Pancreas (tissue), 10 donors: Measurements from ENCODE around the gene CUL3. TPM values are rescaled to one million over a fixed set of nuclear protein-coding genes. Genes with fewer than 3 reads are reported as not detected.

ENCODE experiments used
- ATAC-seq, 4 donors: fragments of 200-7000 bp; cut with Tn5 transposase; one replicate each; pipeline versions ENCODE4 v1.8.0 to v1.9.1; 2020; ENCODE audit warnings: mild to moderate bottlenecking in 4 of 4, moderate library complexity in 4 of 4
- DNase-seq, 6 donors: peaks; one replicate each; pipeline ENCODE4 v3.0.0-alpha.2; 2020
- FAIRE-seq: peaks from 2 replicates; lab custom pipeline; 2012; peaks lifted over from hg19 to GRCh38; lab: Jason Lieb, UNC
- H3K27ac ChIP-seq, 4 donors: fragments of 200-600 bp; sonication (generic); 1 replicate in 3 of 4; 2 replicates in 1 of 4; pipeline versions ENCODE4 v1.5.0 to v1.8.0; 2020
- H3K27me3 ChIP-seq, 4 donors: fragments of 200-600 bp; one replicate each; pipeline ENCODE4 v1.8.0; 2021
- H3K36me3 ChIP-seq, 3 donors: fragments of 200-600 bp; sonication (generic) in 1 of 3; one replicate each; pipeline versions ENCODE4 v1.5.0 to v1.8.0; 2020 to 2021
- H3K4me1 ChIP-seq, 3 donors: fragments of 200-600 bp; one replicate each; pipeline ENCODE4 v1.8.0; 2021
- H3K4me3 ChIP-seq, 4 donors: fragments of 200-600 bp; sonication (generic) in 2 of 4; one replicate each; pipeline versions ENCODE4 v1.5.0 to v1.8.0; 2020 to 2021
- H3K9me3 ChIP-seq, 4 donors: fragments of 200-600 bp; one replicate each; pipeline ENCODE4 v1.8.0; 2021
- WGBS, 2 donors: extraction: QIAGEN DNeasy Blood & Tissue Kit; methylation state at CpG; one replicate each; pipeline ENCODE4 v1.1.7; 2013; 5-methylcytosine and 5-hydroxymethylcytosine counted together
- intact Hi-C, 3 donors: fragments of 100-400 bp; cut with DNase I; formaldehyde crosslinking; loops; one replicate each; pipeline versions ENCODE4 v1.11.1 to v1.14.2; 2022
- polyA plus RNA-seq, 2 donors: library from polyadenylated mRNA; stranded (reverse); fragments of 200-250 nt; gene quantifications; one replicate each; pipeline ENCODE4 v1.2.3, GENCODE V29; 2013
- total RNA-seq, 6 donors: library from RNA; stranded (reverse); fragmentation: NEBNext Ultra II Directional in 4 of 6; extraction: Animal tissue kit (Norgen Biotek cat#: 25700) in 4 of 6; gene quantifications; one replicate each; pipeline versions ENCODE4 v1.2.1 to v1.2.4, GENCODE V29; 2021 to 2023
- TF ChIP-seq, protein P1 (sequence below), 4 donors: fragments of 200-600 bp; sonication (generic) in 3 of 4; IDR thresholded peaks; one replicate each; pipeline versions ENCODE4 v1.5.0 to v1.8.0; 2021; ENCODE audit warnings: antibody characterized with exemption in 4 of 4
- donor health status: healthy with polysubstance abuse.
- donor health status: DM: no; HTN: no; CAD: no; lungs with moderate emphysema.
- donor health status: DM: no; HTN: no; CAD: no.
- donor health status: control.
- donor health status: control.
- donor health status: Bipolar disorder and iron deficiency.
- donor health status: DM: yes; HTN: yes; CAD: no.
- donor health status: DM: no; HTN: no; CAD: no.
- donor health status: DM: no; HTN: no; CAD: no.
- donor health status: DM: yes; HTN: yes; CAD: no.

Gene CUL3
- total and polyA plus RNA-seq, 8 donors, result 32.2 to 49.5 (median 37.6) TPM

DNA sequence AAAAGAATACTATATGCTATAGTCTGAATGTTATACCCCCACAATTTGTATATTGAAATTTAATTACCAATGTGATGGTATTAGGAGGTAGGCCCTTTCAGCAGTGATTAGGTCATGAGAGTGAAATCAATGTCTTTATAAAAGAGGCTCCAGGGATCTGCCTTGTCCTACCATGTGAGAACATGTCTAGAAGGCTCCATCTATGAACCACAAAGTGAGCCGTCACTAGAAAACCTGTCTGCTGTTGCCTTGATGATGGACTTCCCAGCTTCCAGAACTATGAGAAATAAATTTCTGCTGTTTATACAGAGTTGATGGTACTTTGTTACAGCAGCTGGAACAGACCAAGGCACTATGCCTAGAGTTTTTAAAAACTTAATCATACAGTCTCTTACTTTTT, 136.9 kb downstream of the CUL3 start:
- ATAC-seq (no peak), FAIRE-seq (no peak)
- TF ChIP-seq, protein P1, sequence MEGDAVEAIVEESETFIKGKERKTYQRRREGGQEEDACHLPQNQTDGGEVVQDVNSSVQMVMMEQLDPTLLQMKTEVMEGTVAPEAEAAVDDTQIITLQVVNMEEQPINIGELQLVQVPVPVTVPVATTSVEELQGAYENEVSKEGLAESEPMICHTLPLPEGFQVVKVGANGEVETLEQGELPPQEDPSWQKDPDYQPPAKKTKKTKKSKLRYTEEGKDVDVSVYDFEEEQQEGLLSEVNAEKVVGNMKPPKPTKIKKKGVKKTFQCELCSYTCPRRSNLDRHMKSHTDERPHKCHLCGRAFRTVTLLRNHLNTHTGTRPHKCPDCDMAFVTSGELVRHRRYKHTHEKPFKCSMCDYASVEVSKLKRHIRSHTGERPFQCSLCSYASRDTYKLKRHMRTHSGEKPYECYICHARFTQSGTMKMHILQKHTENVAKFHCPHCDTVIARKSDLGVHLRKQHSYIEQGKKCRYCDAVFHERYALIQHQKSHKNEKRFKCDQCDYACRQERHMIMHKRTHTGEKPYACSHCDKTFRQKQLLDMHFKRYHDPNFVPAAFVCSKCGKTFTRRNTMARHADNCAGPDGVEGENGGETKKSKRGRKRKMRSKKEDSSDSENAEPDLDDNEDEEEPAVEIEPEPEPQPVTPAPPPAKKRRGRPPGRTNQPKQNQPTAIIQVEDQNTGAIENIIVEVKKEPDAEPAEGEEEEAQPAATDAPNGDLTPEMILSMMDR (IDR thresholded peaks at IDR 0.05), result no peak

DNA sequence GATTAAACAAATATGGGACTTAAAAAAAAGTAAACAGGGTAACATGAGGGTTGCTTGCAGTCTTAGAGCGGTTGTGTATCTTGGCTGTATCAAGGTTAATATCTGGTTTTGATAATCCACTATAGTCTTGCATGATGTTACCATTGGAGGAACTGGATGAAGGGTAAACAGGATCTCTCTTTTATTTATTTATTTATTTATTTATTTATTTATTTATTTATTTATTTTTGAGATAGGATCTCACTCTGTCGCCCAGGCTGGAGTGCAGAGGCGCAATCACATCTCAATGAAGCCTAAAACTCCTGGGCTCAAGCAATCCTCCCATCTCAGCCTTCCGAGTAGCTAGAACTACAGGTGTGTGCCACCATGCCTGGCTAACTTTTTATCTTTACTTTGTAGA, 140.4 kb downstream of the CUL3 start:
- 91 to 93% methylated on average over 4 of the region's 4 CpGs for WGBS, 2 donors
- FAIRE-seq (no peak), DNase-seq (no peak), ATAC-seq (no peak)
- peaks cover 0 to 4% (median 3%) of the 10 kb centered on the region in 3 donors for H3K4me1 ChIP-seq
- intact Hi-C loops, result no loop called here
- no peak overlapping the region for H3K4me3 ChIP-seq
- no peaks in the 10 kb centered on the region for H3K27me3 ChIP-seq
- TF ChIP-seq, protein P1 (IDR thresholded peaks at IDR 0.05), result no peak
- H3K9me3 ChIP-seq, result no peaks in the 10 kb centered on the region
- H3K36me3 ChIP-seq, result no peaks in the 10 kb centered on the region
- no peak overlapping the region for H3K27ac ChIP-seq

More for the DNA sequence above, 136.9 kb downstream of the CUL3 start:
- no peaks in the 10 kb centered on the region for H3K27me3 ChIP-seq
- no peak overlapping the region for H3K27ac ChIP-seq
- DNase-seq, result no peak
- intact Hi-C loops, result no loop called here
- no peak overlapping the region for H3K4me3 ChIP-seq
- H3K4me1 ChIP-seq, result peaks cover 0 to 4% (median 3%) of the 10 kb centered on the region in 3 donors
- H3K36me3 ChIP-seq, result no peaks in the 10 kb centered on the region
- 93 to 94% methylated on average over 1 of the region's 1 CpG for WGBS, 2 donors
- H3K9me3 ChIP-seq, result no peaks in the 10 kb centered on the region

DNA sequence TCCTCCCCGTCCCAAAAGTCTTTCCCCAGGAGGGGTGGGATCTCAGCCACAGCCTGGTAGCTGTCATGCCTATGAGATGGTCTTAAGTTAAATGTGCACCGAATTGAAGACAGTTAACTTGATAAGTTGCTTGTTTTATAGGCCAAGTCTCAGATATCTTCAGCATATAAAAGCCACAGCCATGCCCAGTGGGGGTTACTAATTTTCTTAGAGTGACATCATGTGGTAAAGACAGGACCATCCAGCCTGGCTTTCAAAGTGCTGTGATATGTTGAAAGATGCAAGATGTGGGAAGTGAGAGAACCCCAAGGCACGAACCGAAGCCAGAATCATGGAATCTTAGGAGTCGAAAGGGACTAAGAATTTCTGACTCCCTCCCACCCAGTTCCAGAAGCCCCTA, 141.1 kb downstream of the CUL3 start:
- Histone ChIP-seq H3K4me3 (no peak overlapping the region), H3K9me3 (no peaks in the 10 kb centered on the region), H3K27ac (no peak overlapping the region), H3K36me3 (no peaks in the 10 kb centered on the region), H3K27me3 (no peaks in the 10 kb centered on the region), H3K4me1 (no peaks in the 10 kb centered on the region)
- intact Hi-C loops, result no loop called here
- WGBS, 2 donors, result 77 to 82% methylated on average over 5 of the region's 5 CpGs
- DNase-seq, result no peak
- no peak for FAIRE-seq
- TF ChIP-seq, protein P1 (IDR thresholded peaks at IDR 0.05), result no peak
- ATAC-seq, result no peak

DNA sequence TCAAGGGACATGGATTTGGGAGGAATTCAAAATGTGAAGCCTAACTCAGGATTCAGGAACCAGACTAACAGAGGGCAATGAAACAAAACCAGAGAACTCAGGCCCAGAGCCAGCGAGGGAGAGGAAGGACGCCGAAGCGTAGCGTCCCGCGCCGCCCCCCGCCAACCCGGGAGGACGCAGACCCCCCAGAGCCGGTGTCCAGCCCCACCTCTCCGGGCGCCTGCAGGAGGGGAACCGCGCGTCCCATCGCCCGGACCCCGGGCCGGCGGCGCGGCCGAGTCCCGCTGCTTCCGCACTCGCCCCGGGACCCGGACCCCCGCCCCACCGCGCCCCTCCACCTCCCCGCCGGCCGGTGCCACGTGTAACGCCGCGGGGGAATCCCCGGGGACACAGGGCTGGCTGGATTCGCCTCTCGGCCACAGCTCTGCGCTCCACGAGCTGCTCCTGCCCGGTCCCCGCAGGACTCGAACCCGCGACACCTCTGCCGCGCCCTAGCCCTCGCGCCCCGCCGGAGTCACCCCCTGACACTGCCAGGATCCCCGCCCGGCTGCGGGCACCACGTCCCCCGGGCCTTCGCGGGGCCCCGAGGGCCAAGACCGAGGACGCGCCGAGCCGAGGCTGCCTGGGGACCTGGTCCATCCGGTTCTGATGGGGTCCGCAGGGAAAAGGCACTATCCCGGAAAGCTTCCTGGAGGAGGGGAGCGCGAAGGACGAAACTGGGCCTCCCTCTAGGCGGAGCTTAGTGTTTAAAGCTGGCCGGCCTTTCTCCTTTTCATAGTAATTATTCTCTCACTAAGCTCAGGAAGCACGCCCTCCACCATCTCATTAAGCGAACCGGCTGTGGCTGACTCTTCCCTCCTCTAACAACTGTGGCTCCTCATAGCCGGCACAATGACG, 142.8 kb downstream of the CUL3 start:
- Histone ChIP-seq H3K27me3 (no peaks in the 10 kb centered on the region), H3K9me3 (no peaks in the 10 kb centered on the region), H3K4me3 (peak overlapping the region; percentile 29 to 66 (median 40)), H3K36me3 (no peaks in the 10 kb centered on the region), H3K4me1 (no peaks in the 10 kb centered on the region), H3K27ac (no peak overlapping the region)
- DNase-seq, result peak in 4 of 6 donors; percentile 12 to 78 (median 54)
- 3% methylated on average over 57 to 82 of the region's 82 CpGs for WGBS, 2 donors
- TF ChIP-seq, protein P1 (IDR thresholded peaks at IDR 0.05), result no peak
- intact Hi-C loops, result no loop called here
- ATAC-seq, result peak; percentile 59 to 83 (median 72)
- no peak for FAIRE-seq

DNA sequence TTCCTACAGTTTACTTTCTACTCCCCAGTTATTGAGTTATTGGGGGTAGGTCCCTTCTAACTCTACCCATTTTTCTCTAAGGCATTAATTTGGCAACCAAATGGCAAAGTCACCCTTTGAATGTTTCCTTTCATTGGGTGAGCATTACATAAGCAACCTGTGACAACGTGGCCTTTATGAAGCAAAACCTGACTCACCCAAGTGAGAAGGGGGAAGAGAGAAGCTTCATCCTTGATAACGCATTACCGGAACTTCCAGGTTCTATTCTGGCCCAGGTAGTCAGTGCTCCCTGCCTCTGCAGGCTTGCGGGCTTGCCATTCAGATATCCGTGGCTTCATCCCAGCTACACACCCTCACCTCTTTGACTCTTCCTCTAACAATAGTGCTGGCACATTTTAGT, 144.2 kb downstream of the CUL3 start:
- intact Hi-C loops, result no loop called here
- Histone ChIP-seq H3K4me3 (no peak overlapping the region), H3K36me3 (no peaks in the 10 kb centered on the region), H3K27me3 (no peaks in the 10 kb centered on the region), H3K27ac (no peak overlapping the region), H3K9me3 (no peaks in the 10 kb centered on the region), H3K4me1 (no peaks in the 10 kb centered on the region)
- WGBS, 2 donors, result 66% methylated on average over 5 of the region's 5 CpGs
- FAIRE-seq (no peak), DNase-seq (no peak), ATAC-seq (peak in 3 of 4 donors; percentile 21 to 69 (median 39))
- TF ChIP-seq, protein P1 (IDR thresholded peaks at IDR 0.05), result no peak
